ENCODE results near the gene LRRC75A.

DNA sequence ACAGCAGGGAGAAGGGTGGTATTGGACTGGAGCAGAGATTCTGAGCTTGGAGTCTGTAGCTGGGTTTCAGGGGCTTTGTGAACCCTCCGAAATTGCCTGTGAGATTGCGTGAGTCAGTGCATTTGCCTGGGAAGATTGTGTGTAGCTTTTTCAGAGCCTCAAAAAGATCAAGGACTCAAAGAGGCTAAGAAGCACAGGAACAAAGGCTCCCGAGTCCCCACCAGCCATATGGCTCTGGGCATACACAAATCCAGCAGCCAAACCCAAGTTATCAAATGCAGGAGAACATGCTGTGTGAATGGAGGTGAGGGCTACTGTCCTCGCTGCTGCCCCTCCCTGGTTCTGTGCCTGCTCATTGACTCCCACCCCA, 3.0 kb downstream of the LRRC75A start:
- TF ChIP-seq, protein P1, sequence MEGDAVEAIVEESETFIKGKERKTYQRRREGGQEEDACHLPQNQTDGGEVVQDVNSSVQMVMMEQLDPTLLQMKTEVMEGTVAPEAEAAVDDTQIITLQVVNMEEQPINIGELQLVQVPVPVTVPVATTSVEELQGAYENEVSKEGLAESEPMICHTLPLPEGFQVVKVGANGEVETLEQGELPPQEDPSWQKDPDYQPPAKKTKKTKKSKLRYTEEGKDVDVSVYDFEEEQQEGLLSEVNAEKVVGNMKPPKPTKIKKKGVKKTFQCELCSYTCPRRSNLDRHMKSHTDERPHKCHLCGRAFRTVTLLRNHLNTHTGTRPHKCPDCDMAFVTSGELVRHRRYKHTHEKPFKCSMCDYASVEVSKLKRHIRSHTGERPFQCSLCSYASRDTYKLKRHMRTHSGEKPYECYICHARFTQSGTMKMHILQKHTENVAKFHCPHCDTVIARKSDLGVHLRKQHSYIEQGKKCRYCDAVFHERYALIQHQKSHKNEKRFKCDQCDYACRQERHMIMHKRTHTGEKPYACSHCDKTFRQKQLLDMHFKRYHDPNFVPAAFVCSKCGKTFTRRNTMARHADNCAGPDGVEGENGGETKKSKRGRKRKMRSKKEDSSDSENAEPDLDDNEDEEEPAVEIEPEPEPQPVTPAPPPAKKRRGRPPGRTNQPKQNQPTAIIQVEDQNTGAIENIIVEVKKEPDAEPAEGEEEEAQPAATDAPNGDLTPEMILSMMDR (IDR thresholded peaks at IDR 0.05; ENCODE audit: extremely low read depth in 1 of 2, insufficient read depth in 1 of 2, low read depth in 1 of 2, low read length in 2 of 2), result no peak
- TF ChIP-seq POLR2AphosphoS5 (IDR thresholded peaks at IDR 0.05; ENCODE audit: insufficient read depth, low read depth, low read length), result no peak
- no peak for TF ChIP-seq EZH2 (IDR thresholded peaks at IDR 0.05; ENCODE audit: borderline replicate concordance, low read depth, low read length, severe bottlenecking)
- TF ChIP-seq, protein P2, sequence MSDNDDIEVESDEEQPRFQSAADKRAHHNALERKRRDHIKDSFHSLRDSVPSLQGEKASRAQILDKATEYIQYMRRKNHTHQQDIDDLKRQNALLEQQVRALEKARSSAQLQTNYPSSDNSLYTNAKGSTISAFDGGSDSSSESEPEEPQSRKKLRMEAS (IDR thresholded peaks at IDR 0.05; ENCODE audit: insufficient read depth, insufficient read length), result no peak
- TF ChIP-seq FOS (IDR thresholded peaks at IDR 0.05; ENCODE audit: borderline replicate concordance, insufficient read depth, low read length), result no peak
- no peak for TF ChIP-seq POLR2A (IDR thresholded peaks at IDR 0.05; ENCODE audit: low read depth, low read length)

Measured in endothelial cell of umbilical vein (primary cell).